DND-41 (cell line): ENCODE results near the gene COL4A2.

Source experiments
- ATAC-seq: fragments of 200-7000 bp; cut with Tn5 transposase; 3 replicates; pipeline ENCODE4 v1.9.1; 2021; ENCODE audit warnings: low read depth; ENCODE audit not compliant: insufficient read depth
- DNase-seq: peaks from one replicate; pipeline ENCODE4 v3.0.0-alpha.2; 2020
- H2AFZ ChIP-seq: 2 replicates; pipeline ENCODE4 v1.6.0; 2012; ENCODE audit warnings: low read depth, low read length
- H3K27ac ChIP-seq: 2 replicates; pipeline ENCODE4 v1.5.1; 2012; ENCODE audit warnings: low read length, inconsistent platforms
- H3K27me3 ChIP-seq: fragments of 200-600 bp; sonication (generic); 2 replicates; pipeline ENCODE4 v1.6.0; 2012; ENCODE audit warnings: low read length, mild to moderate bottlenecking, inconsistent platforms; ENCODE audit not compliant: insufficient read depth, poor library complexity
- H3K36me3 ChIP-seq: 2 replicates; pipeline ENCODE4 v1.5.1; 2012; ENCODE audit warnings: low read length, inconsistent platforms; ENCODE audit not compliant: insufficient read depth
- H3K4me1 ChIP-seq: 2 replicates; pipeline ENCODE4 v1.5.1; 2012; ENCODE audit warnings: mild to moderate bottlenecking, low read length; ENCODE audit not compliant: insufficient read depth
- H3K4me2 ChIP-seq: 2 replicates; pipeline ENCODE4 v1.6.0; 2012; ENCODE audit warnings: mild to moderate bottlenecking, moderate library complexity, low read length, inconsistent platforms; ENCODE audit not compliant: insufficient read depth
- H3K4me3 ChIP-seq, 2 experiments: fragments of 200-600 bp in 1 of 2; shearing (Covaris generic) in 1 of 2; 2 replicates each; pipeline ENCODE4 v1.5.1; 2012 to 2016; ENCODE audit warnings: inconsistent platforms in 2 of 2, low read length in 2 of 2, mild to moderate bottlenecking in 2 of 2, low read depth in 1 of 2, moderate library complexity in 1 of 2
- H3K79me2 ChIP-seq: 2 replicates; pipeline ENCODE4 v1.6.0; 2012; ENCODE audit warnings: low read length, inconsistent platforms; ENCODE audit not compliant: insufficient read depth
- H3K9ac ChIP-seq: 2 replicates; pipeline ENCODE4 v1.6.0; 2012; ENCODE audit warnings: low read depth, mild to moderate bottlenecking, inconsistent platforms, low read length, moderate library complexity
- H3K9me3 ChIP-seq: 2 replicates; pipeline ENCODE4 v1.5.1; 2012; ENCODE audit warnings: low read length, moderate library complexity, mild to moderate bottlenecking, inconsistent platforms; ENCODE audit not compliant: insufficient read depth, severe bottlenecking
- H4K20me1 ChIP-seq: 2 replicates; pipeline ENCODE4 v1.6.0; 2012; ENCODE audit warnings: low read length; ENCODE audit not compliant: insufficient read depth
- EZH2 ChIP-seq: IDR thresholded peaks from 3 replicates; pipeline ENCODE4 v1.6.1; 2012; ENCODE audit warnings: borderline replicate concordance, low read depth, mild to moderate bottlenecking, moderate library complexity, low read length, inconsistent platforms; ENCODE audit not compliant: severe bottlenecking
- TF ChIP-seq, protein P1 (sequence below): IDR thresholded peaks from 2 replicates; pipeline ENCODE4 v1.5.1; 2012; ENCODE audit warnings: borderline replicate concordance, low read length, moderate library complexity, mild to moderate bottlenecking; ENCODE audit not compliant: poor library complexity, severe bottlenecking; ENCODE audit errors: extremely low read depth

The COL4A2 gene

DNA sequence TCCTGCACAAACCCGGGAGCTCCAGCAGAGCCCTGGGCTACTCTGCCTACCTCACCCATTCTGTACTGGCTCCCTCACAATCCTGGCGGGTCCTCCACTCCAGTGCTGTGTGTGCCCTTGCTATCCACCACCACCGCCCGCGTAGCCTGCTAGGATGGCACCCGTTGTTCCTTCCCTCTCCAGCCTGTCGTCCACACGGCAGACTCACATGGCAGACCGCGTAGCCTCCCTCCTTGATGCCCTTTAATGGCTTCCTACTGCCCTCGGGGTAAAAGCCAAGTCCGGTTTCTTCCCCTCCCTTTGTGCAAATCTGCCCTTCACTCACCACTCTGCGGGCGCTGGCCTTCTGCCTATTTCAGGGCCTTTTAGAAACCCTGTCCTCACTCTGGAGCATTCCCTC lies 147.9 kb downstream of the COL4A2 start:
- ATAC-seq = no peak
- Histone ChIP-seq H3K4me3 (no peak overlapping the region), H3K79me2 (no peaks in the 10 kb centered on the region), H4K20me1 (peaks cover 25% of the 10 kb centered on the region), H3K4me2 (no peak overlapping the region), H3K27me3 (peaks cover 33% of the 10 kb centered on the region), H2AFZ (no peak overlapping the region), H3K9me3 (no peaks in the 10 kb centered on the region), H3K4me1 (peaks cover 7% of the 10 kb centered on the region), H3K36me3 (no peaks in the 10 kb centered on the region), H3K27ac (no peak overlapping the region), H3K9ac (no peak overlapping the region)
- no peak for DNase-seq
- TF ChIP-seq, protein P1, sequence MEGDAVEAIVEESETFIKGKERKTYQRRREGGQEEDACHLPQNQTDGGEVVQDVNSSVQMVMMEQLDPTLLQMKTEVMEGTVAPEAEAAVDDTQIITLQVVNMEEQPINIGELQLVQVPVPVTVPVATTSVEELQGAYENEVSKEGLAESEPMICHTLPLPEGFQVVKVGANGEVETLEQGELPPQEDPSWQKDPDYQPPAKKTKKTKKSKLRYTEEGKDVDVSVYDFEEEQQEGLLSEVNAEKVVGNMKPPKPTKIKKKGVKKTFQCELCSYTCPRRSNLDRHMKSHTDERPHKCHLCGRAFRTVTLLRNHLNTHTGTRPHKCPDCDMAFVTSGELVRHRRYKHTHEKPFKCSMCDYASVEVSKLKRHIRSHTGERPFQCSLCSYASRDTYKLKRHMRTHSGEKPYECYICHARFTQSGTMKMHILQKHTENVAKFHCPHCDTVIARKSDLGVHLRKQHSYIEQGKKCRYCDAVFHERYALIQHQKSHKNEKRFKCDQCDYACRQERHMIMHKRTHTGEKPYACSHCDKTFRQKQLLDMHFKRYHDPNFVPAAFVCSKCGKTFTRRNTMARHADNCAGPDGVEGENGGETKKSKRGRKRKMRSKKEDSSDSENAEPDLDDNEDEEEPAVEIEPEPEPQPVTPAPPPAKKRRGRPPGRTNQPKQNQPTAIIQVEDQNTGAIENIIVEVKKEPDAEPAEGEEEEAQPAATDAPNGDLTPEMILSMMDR = no peak
- no peak for TF ChIP-seq EZH2

DNA sequence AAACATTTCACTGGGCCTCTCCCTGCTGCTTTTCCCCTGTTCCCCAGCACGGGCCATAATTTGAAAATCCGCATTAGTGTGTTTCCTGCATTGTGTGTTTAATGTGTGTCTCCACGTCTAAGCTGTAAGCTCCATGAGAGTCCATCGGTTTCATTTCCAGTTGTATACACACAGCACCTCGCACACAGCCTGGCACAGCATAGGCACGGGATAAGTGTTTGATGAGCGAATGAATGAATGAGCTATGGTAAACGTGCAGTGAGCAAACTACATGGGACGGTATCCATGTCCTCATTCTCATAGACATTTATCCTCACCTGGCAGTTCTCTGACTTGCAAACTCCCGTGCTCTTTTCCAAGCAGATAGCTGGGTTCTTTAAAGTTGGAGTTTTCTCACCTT lies 148.4 kb downstream of the COL4A2 start:
- peaks cover 25% of the 10 kb centered on the region for H4K20me1 ChIP-seq
- TF ChIP-seq, protein P1 = no peak
- TF ChIP-seq EZH2 = no peak
- peak overlapping the region; percentile 56; the same call in 1 of the 2 replicates for H3K4me2 ChIP-seq
- no peaks in the 10 kb centered on the region for H3K9me3 ChIP-seq
- H3K4me1 ChIP-seq = peaks cover 7% of the 10 kb centered on the region
- no peak overlapping the region for H3K4me3 ChIP-seq
- no peak overlapping the region for H3K9ac ChIP-seq
- peaks cover 34% of the 10 kb centered on the region for H3K27me3 ChIP-seq
- H2AFZ ChIP-seq = no peak overlapping the region
- no peak overlapping the region for H3K27ac ChIP-seq
- DNase-seq = no peak
- no peaks in the 10 kb centered on the region for H3K79me2 ChIP-seq
- no peak for ATAC-seq
- no peaks in the 10 kb centered on the region for H3K36me3 ChIP-seq

DNA sequence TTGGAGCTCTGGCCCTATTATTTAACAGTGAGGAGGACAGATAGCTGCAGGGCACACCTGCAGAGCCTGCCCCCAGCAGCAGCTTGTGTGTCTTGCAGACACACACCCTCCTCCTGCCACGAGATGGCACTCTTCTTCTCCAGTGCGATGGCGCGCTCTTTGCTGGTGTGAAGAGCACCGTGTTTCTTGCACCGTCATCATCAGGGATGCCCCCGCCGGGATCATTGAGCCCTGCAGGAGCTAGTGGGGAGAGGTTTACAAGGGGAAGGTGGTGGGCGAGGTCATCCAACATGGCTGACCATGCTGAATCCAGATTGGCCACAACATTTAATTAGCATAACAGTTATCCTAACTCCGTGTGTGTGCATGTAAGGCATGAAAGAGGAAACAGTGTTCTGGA lies 148.9 kb downstream of the COL4A2 start:
- no peaks in the 10 kb centered on the region for H3K36me3 ChIP-seq
- H3K27ac ChIP-seq = no peak overlapping the region
- no peaks in the 10 kb centered on the region for H3K9me3 ChIP-seq
- peak overlapping the region; percentile 26; the same call in 1 of the 2 replicates for H2AFZ ChIP-seq
- ATAC-seq (peak; percentile 100), DNase-seq (peak; percentile 73)
- peaks cover 7% of the 10 kb centered on the region for H3K4me1 ChIP-seq
- H3K4me3 ChIP-seq = 0 out of 4 replicates have a peak overlapping the region, but pooled peaks of 1 of the 2 experiments have one; percentile 28
- no peaks in the 10 kb centered on the region for H3K79me2 ChIP-seq
- peaks cover 38% of the 10 kb centered on the region for H3K27me3 ChIP-seq
- no peak for TF ChIP-seq EZH2
- TF ChIP-seq, protein P1 = peak; percentile 97
- no peak overlapping the region for H3K9ac ChIP-seq
- peaks cover 25% of the 10 kb centered on the region for H4K20me1 ChIP-seq
- H3K4me2 ChIP-seq = peak overlapping the region; percentile 56

DNA sequence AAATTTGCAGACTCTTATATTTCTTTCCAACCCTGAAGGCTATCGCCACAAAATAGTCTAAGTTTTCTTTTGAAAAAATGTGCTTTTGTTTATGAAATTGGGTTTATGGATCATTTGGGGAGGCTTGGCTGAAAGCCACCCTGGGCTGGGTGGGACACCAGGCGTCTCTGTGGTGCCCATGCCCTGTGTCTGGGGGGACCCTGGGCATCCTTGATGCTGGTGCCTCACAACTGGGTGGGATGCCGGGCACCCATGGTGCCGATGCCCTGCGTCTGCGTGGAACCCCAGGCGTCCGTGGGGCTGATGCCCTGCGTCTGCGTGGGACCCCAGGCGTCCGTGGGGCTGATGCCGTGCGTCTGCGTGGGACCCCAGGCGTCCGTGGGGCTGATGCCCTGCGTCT lies 149.5 kb downstream of the COL4A2 start:
- no peak for TF ChIP-seq EZH2
- TF ChIP-seq, protein P1 = no peak
- DNase-seq (no peak), ATAC-seq (no peak)
- no peak overlapping the region for H2AFZ ChIP-seq
- H3K79me2 ChIP-seq = no peaks in the 10 kb centered on the region
- no peak overlapping the region for H3K4me2 ChIP-seq
- H3K27ac ChIP-seq = no peak overlapping the region
- H3K36me3 ChIP-seq = no peaks in the 10 kb centered on the region
- H3K4me1 ChIP-seq = peaks cover 7% of the 10 kb centered on the region
- no peak overlapping the region for H3K9ac ChIP-seq
- peaks cover 38% of the 10 kb centered on the region for H3K27me3 ChIP-seq
- H4K20me1 ChIP-seq = peaks cover 25% of the 10 kb centered on the region
- no peak overlapping the region for H3K4me3 ChIP-seq
- H3K9me3 ChIP-seq = no peaks in the 10 kb centered on the region
